NK-92 (cell line): ENCODE measurements around the gene WIZ.
"Not testable (repeated sequence)": the region's sequence is repeated elsewhere in the genome, so short reads cannot be mapped to it uniquely, and the experiment has no call there.

Source experiments
- DNase-seq: peaks from one replicate; lab custom pipeline; 2025; ENCODE audit not compliant: unreplicated experiment; lab: John Stamatoyannopoulos, UW

WIZ gene

GRCh38 chr19:15417699-15418098 is 32.1 kb downstream of the WIZ start:
- DNase-seq: no peak

- DNase-seq: no peak
Observed at GRCh38 chr19:15412832-15413231, 36.9 kb downstream of the WIZ start.

GRCh38 chr19:15411351-15411750 is 38.4 kb downstream of the WIZ start:
- DNase-seq: not testable (repeated sequence)

DNA sequence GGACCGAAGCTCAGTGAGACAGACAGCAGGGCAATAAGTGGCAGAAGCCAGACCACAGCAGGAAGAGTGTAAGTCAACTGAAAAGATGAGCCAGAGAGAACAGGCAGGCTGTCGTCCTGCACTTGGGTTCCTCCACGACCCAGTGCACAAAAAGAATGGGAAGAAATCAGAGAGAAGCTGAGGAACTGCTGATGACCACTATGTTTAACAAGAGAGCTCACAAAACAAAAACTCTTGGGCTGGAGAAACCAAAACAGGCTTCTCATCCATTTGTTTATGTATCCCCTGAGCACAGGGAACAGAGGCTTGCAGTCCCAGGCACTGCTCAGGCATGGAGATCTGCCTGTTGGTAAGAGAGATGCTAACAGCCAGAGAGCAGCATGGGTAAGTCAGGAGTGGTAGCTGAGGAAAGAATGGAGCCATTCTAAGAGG is 45.0 kb downstream of the WIZ start:
- no peak for DNase-seq

DNA sequence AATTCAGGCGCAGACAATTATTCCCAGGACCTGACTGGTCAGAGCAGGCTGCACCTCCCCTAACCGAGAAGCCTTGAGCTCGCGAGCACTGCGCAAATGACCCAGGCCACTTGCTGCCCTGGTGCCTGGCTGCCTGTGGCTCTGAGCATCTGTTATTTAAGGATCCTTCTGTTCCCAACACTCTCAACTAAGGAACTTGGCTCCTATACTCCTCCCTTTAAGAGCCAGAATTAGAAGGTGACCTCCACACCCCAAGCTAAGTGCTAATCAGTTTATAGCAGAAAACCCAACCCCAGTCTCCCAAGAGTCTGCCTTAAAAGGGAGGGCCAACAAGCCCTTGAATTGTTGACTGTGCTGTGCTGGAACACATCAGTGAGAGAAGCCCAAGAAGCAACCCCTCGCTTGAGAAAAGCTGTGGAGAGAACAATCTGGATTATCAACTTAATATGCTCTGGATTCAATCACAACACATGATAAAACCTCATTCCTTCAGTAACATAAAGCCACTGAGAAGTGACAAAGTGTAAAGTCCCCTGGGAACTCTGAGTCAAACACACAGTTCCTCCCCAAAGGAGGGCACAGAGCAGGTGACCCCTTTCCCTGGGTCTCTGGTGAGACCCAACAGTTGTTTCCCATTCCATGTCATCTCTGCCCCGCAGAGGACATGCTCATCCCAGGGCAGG is 45.5 kb downstream of the WIZ start:
- no peak for DNase-seq

GRCh38 chr19:15403151-15403531 is 46.6 kb downstream of the WIZ start:
- DNase-seq: no peak

GRCh38 chr19:15402411-15403150 is 47.2 kb downstream of the WIZ start:
- no peak for DNase-seq

DNA sequence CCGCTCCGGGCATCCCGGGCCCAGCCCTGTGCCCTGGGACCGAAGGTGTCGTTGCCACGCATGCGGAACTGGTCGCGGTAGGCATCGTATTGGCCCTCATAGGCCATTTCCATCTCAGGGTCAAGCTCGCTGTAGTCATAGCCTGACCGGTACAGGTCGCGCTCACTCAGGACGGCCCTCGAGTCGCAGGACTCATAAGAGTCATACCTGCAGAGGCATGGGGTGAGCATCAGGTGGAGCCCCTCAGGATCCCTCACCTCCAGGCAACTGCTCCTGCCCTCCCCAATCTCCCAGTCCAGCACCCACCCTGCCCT is 48.4 kb downstream of the WIZ start:
- no peak for DNase-seq

DNA sequence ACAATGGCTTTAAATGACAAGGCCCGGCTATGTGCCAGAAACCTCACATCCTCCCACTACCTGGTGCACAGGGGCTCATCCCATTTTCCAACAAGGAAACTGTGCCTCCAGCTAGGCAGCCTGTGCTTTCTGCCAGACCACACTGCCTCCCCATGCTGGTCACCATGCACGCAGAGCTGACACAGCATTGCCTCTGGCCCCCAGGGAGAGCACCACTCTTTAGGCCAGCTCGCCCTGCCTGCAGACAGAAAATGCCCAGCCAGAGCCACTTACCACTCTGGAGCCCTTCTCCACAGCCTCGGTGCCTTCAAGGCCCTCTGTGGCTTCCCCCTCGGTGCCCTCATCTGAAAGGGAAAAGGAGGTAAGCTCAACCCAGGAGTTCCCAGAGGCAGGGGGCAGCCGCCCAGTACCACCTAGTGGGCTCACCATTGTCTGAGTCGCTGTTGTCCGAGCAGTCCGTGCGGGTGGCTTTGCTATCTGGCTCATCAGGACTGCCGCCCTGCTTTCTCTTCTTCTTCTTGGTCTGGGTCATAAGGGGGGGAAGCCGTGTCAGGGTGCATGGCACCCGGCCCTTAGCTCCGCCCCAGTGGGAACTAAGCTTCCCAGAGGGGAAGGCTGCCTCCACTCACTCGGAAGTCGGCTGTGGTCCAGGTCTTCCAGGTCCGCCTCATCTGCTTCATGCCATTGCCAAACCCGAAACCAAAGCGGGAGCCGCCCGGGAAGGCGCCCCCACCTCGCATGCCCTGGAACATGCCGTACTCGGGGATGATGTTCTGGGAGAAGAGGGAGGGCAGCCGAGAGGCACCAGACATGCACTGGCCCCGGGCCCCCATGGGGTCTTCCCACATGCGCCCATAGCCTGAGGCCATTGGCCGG is 49.0 kb downstream of the WIZ start:
- DNase-seq: no peak

DNA sequence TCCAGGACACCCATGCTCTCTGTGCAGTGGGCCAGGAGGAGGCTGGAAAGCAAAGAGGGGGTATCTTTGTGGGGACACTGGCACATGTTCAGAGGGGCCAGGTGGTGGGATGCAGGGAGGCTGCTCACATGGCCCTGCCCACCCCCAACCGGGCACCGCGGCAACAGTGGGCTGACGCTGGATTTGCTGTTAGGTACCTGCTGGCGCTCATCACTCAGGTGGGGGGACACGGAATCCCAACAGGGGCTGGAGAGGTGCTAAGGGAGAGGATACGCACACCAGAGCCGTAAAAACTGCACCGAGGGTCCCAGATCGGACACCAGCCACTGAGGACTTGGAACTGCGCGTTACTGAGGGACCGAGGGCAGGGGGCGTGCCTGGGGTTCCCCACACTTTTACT is 50.1 kb downstream of the WIZ start:
- DNase-seq: no peak

DNA sequence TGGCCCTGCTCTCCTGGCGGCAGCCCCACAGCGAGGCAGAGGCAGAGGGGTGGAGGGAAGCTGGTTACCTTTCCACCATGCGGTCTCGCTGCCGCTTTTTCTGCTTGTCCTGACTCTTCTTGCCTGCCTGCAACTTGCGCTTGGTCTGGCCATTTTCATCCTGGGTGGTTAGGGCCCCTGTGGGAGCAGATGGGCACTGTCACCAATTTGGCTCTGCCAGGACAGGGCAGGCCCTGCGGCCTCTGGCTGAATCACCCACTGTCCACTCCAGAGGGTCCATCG is 50.6 kb downstream of the WIZ start:
- no peak for DNase-seq

GRCh38 chr19:15398501-15399233 is 51.1 kb downstream of the WIZ start:
- DNase-seq: no peak

DNA sequence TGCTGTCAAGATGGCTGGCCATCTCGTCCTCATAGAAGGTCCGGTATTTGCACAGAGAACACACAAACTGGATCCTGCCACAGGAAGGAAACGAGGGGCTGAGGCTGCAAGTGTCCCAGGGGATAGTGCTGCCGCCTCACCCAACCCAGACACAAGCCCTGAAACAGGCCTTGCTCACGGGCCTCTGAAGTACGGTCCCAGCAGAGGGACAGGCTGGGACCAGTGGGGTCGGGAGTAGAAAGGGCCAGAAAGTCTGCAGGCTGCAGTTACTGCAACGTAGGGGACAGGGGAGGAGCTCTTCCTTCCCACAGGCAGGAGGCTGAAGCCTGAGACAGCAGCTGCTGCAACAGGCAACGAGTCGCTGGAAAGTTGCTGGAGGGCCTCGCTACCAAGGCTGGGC is 52.0 kb downstream of the WIZ start:
- DNase-seq: no peak

DNA sequence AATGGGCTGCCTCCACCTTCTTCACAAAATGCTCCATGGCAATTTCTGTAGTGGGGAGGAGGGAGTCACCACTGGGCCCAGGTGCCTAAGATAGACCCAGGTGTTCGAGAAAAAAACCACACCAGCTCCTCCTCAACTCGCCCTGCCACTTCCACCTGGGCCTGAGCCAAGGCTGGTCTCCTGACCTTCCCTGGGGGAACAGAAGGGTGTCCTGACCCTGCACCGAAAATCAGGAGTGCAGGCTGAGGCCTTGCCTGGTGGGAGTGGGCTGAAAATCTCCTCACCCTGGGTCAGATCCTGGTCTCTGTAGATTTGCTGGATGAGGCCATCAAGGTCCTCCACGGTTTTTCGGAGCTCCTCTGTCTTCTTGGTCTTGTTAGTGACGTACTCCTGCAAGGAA is 52.5 kb downstream of the WIZ start:
- no peak for DNase-seq

- no peak for DNase-seq
Observed at GRCh38 chr19:15396436-15396835, 53.3 kb downstream of the WIZ start.

- DNase-seq: not testable (repeated sequence)
Observed at GRCh38 chr19:15395251-15395650, 54.5 kb downstream of the WIZ start.

- DNase-seq: no peak
Observed at GRCh38 chr19:15394426-15394825, 55.3 kb downstream of the WIZ start.

DNA sequence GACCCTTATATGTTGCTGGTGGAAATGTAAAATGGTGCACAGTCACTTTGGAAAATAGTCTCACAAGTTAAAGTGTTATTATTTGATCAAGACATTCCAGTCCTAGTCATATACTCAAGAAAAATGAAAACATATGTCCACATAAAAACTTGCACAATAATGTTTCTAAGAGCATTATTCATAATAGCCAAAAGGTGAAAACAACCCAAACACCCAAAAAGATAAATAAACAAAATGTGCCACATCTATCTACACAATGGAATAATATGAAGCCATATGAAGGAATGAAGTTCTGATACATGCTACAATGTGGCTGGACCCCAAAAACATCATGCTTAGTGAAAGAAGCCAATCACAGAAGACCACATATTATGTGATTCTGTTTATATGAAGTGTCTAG is 55.8 kb downstream of the WIZ start:
- DNase-seq: no peak

DNA sequence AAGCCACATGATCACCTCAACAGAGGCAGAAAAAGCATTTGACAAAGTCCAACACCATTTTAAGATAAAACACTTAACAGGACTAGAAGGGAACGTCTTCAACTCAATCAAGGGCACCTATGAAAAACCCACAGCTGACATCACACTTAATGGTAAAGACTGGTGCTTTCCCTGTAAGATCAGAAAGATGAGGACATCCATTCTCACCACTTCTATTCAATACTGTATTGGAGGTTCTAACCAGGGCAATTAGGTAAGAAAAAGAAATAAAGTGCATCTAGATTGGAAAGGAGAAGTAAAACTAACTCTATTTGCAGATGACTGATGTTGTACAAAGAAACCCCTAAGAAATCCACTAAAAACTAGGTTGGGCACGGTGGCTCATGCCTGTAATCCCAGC is 58.9 kb downstream of the WIZ start:
- DNase-seq: no peak

GRCh38 chr19:15381864-15382263 is 67.9 kb downstream of the WIZ start:
- DNase-seq: no peak

GRCh38 chr19:15381429-15381828 is 68.3 kb downstream of the WIZ start:
- DNase-seq: no peak
